Peyer's patch (tissue), 4 donors: ENCODE results near the gene OAS2.

ENCODE experiments used
- POLR2A ChIP-seq, 2 donors: fragments of 450-650 bp; IDR thresholded peaks; one replicate each; pipeline ENCODE4 v1.5.1; 2017; ENCODE audit warnings: antibody characterized with exemption in 2 of 2, mild to moderate bottlenecking in 2 of 2, moderate library complexity in 2 of 2
- TF ChIP-seq, protein P1 (sequence below), 6 experiments: fragments of 450-650 bp in 4 of 6; fragments of 200-600 bp in 2 of 6; sonication (generic) in 1 of 6; IDR thresholded peaks; one replicate each; pipeline ENCODE4 v1.5.1; 2017 to 2019; ENCODE audit warnings: antibody characterized with exemption in 6 of 6, mild to moderate bottlenecking in 3 of 6, moderate library complexity in 1 of 6

- TF ChIP-seq, protein P1, sequence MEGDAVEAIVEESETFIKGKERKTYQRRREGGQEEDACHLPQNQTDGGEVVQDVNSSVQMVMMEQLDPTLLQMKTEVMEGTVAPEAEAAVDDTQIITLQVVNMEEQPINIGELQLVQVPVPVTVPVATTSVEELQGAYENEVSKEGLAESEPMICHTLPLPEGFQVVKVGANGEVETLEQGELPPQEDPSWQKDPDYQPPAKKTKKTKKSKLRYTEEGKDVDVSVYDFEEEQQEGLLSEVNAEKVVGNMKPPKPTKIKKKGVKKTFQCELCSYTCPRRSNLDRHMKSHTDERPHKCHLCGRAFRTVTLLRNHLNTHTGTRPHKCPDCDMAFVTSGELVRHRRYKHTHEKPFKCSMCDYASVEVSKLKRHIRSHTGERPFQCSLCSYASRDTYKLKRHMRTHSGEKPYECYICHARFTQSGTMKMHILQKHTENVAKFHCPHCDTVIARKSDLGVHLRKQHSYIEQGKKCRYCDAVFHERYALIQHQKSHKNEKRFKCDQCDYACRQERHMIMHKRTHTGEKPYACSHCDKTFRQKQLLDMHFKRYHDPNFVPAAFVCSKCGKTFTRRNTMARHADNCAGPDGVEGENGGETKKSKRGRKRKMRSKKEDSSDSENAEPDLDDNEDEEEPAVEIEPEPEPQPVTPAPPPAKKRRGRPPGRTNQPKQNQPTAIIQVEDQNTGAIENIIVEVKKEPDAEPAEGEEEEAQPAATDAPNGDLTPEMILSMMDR (IDR thresholded peaks at IDR 0.05): no peak
- no peak for TF ChIP-seq POLR2A (IDR thresholded peaks at IDR 0.05)
Measured at GRCh38 chr12:112998987-112999767, 20.9 kb downstream of the OAS2 start.
